Kidney (tissue), 14 donors: ENCODE data around the gene HMG20A. TPM values are rescaled to one million over a fixed set of nuclear protein-coding genes. Genes with fewer than 3 reads are reported as not detected.

Source experiments
- DNase-seq, 5 donors: peaks; one replicate each; pipeline ENCODE4 v3.0.0-alpha.2; 2013 to 2020
- FAIRE-seq: peaks from 2 replicates; lab custom pipeline; 2012; peaks lifted over from hg19 to GRCh38; lab: Jason Lieb, UNC
- H3K27ac ChIP-seq, 2 donors: one replicate each; pipeline ENCODE4 v1.7.0; 2013; ENCODE audit warnings: low read depth in 2 of 2, low read length in 2 of 2, inconsistent platforms in 1 of 2
- H3K27me3 ChIP-seq: one replicate; pipeline ENCODE4 v1.7.1; 2013; ENCODE audit warnings: low read length, inconsistent platforms; ENCODE audit not compliant: control insufficient read depth, insufficient read depth
- H3K36me3 ChIP-seq, 3 donors: one replicate each; pipeline versions ENCODE4 v1.7.0 to v1.7.1; 2013; ENCODE audit warnings: low read length in 3 of 3, control low read depth in 1 of 3, inconsistent platforms in 1 of 3; ENCODE audit not compliant: insufficient read depth in 3 of 3, control insufficient read depth in 2 of 3
- H3K4me1 ChIP-seq, 3 donors: one replicate each; pipeline versions ENCODE4 v1.7.0 to v1.7.1; 2013; ENCODE audit warnings: low read length in 3 of 3, inconsistent platforms in 1 of 3, low read depth in 1 of 3; ENCODE audit not compliant: control insufficient read depth in 2 of 3, insufficient read depth in 2 of 3
- H3K4me3 ChIP-seq, 3 donors: one replicate each; pipeline versions ENCODE4 v1.7.0 to v1.8.1; 2013; ENCODE audit warnings: low read length in 3 of 3, control low read depth in 1 of 3, inconsistent platforms in 1 of 3
- H3K9ac ChIP-seq, 3 donors: one replicate each; pipeline versions ENCODE4 v1.7.0 to v1.7.1; 2013; ENCODE audit warnings: low read length in 3 of 3, control low read depth in 1 of 3, inconsistent platforms in 1 of 3
- H3K9me3 ChIP-seq, 3 donors: one replicate each; pipeline versions ENCODE4 v1.7.0 to v1.7.1; 2013; ENCODE audit warnings: low read length in 3 of 3, control low read depth in 1 of 3, inconsistent platforms in 1 of 3; ENCODE audit not compliant: control insufficient read depth in 2 of 3, insufficient read depth in 1 of 3
- CTCF ChIP-seq: IDR thresholded peaks from 3 replicates; pipeline ENCODE4 v1.5.1; 2012; ENCODE audit warnings: mild to moderate bottlenecking, moderate library complexity, borderline replicate concordance; ENCODE audit not compliant: insufficient read depth; ENCODE audit errors: extremely low read depth
- intact Hi-C: fragments of 100-400 bp; cut with DNase I; formaldehyde crosslinking; loops from one replicate; pipeline ENCODE4 v1.11.1; 2022
- polyA plus RNA-seq: library from polyadenylated mRNA; stranded (reverse); fragments of 350-450 nt; fragmentation: Illumina TruSeq; extraction: RNeasy Lipid Tissue Mini Kit (QIAGEN cat#74804); gene quantifications from one replicate; pipeline ENCODE4 v1.2.3, GENCODE V29; 2014; ENCODE audit warnings: low read depth, low replicate concordance; ENCODE audit not compliant: insufficient read depth
- total RNA-seq: library from RNA; stranded (reverse); fragmentation: NEBNext Ultra II Directional; extraction: Animal tissue kit (Norgen Biotek cat#: 25700); gene quantifications from one replicate; pipeline ENCODE4 v1.2.1, GENCODE V29; 2021
- donor health status: control.
- donor health status: control.
- donor health status: control.
- donor health status: control.
- donor health status: control.
- donor health status: DM: yes; HTN: yes; CAD: no.
- donor health status: Normal renal cell carcinoma (clear cell type).

Gene HMG20A
- total and polyA plus RNA-seq, 2 donors from 2014 or later = 16.8 to 38.7 TPM

DNA sequence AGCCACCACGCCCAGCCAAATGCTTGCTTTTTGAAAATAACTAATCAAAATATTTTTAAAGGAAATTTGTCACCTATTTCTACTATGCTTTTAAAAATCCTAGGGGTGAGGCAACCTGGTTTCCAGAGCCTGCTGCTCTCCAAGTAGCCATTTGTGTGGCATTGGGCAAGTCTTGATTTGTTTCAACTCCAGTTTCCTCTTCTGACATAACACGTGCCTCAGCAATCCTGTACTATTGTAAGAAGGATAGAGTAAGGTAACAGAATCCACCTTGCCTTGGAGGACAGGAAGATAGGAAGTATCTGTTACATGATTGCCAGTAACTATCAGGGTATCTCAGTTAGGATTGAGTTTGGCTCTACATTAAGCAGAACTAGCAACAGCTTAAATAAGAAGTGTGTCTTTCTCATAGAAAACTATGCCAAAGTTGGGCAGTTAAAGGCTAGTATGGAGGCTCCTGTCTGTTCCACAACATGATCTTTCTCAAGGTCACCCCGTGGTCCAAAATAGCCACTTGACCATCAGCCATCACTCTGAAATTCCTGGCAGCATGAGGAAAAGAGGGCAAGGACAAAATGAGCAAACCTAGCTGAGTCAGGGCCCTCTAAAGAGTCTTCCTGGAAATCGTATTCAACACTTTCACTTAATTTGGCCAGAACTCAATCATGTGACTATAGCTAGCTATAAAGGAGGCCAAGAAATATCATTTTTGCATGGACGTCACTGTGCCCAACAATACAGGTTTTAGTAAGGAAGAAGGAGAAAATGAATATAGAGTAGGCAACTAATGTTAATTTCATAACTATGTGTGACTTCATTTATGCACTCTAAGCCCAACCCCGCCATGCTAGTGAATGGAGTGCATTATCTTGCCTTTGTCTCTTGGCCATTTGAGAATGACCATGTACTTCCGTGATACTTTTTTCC is 66.1 kb downstream of the HMG20A start:
- H3K4me1 ChIP-seq = peaks cover 0 to 2% (median 0%) of the 10 kb centered on the region in 3 donors
- no peaks in the 10 kb centered on the region for H3K27me3 ChIP-seq
- no peak for FAIRE-seq
- peaks cover 4 to 17% (median 5%) of the 10 kb centered on the region in 3 donors for H3K36me3 ChIP-seq
- intact Hi-C loops = no loop called here
- H3K9ac ChIP-seq = no peak overlapping the region
- no peak overlapping the region for H3K4me3 ChIP-seq
- H3K27ac ChIP-seq = no peak overlapping the region
- no peak for TF ChIP-seq CTCF
- H3K9me3 ChIP-seq = no peaks in the 10 kb centered on the region
- no peak for DNase-seq

DNA sequence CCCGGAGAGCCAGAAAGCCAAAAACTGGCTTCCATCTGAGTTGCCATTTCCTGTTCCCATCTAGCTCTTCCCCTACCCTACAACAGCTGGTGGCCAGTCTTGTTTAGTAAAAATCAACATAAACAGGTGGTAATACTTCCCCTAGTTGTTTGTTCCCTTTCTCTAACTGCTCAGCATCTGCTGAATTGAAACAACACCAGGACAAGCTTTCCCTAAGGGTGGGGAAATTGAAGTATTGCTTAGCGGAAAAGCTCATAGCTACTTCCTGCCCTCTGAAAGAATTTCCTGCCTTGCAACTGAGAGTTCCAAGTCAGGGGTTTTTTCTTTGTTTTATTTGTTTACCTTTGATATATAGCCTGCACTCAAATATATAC is 66.8 kb downstream of the HMG20A start:
- no peak for FAIRE-seq
- intact Hi-C loops = no loop called here

DNA sequence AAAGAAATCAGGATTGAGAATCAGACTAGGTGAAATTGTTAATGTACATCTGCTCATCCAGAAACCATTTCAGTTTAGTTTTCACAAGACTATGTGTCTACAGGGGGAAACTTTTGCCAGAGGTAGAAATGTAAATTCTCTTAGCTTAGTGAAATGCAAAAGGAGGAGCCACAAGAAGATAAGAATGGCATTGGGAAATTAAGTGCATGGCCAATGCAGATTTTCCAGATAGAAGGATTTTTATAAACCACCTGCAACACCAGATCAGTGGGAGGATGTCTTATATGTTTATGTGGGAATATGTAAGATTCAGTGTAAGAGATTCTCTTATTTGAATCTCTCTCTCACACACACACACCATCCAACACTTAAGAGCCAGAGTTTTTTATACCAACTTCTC is 67.2 kb downstream of the HMG20A start:
- H3K9ac ChIP-seq = no peak overlapping the region
- TF ChIP-seq CTCF = no peak
- intact Hi-C loops = no loop called here
- no peaks in the 10 kb centered on the region for H3K9me3 ChIP-seq
- no peak overlapping the region for H3K4me3 ChIP-seq
- no peak overlapping the region for H3K27ac ChIP-seq
- H3K4me1 ChIP-seq = peaks cover 0 to 2% (median 0%) of the 10 kb centered on the region in 3 donors
- no peak for FAIRE-seq
- peaks cover 4 to 15% (median 5%) of the 10 kb centered on the region in 3 donors for H3K36me3 ChIP-seq
- no peak for DNase-seq
- no peaks in the 10 kb centered on the region for H3K27me3 ChIP-seq

More for the DNA sequence above, 66.8 kb downstream of the HMG20A start:
- no peak for TF ChIP-seq CTCF
- H3K36me3 ChIP-seq = peaks cover 4 to 17% (median 5%) of the 10 kb centered on the region in 3 donors
- no peak overlapping the region for H3K4me3 ChIP-seq
- peaks cover 0 to 2% (median 0%) of the 10 kb centered on the region in 3 donors for H3K4me1 ChIP-seq
- no peak overlapping the region for H3K27ac ChIP-seq
- DNase-seq = no peak
- H3K27me3 ChIP-seq = no peaks in the 10 kb centered on the region
- H3K9ac ChIP-seq = no peak overlapping the region
- no peaks in the 10 kb centered on the region for H3K9me3 ChIP-seq
